Epithelial cell of esophagus (primary cell): Measurements from ENCODE around the gene HHAT.

Experiments
- DNase-seq: peaks from one replicate; pipeline ENCODE4 v3.0.0; 2010; ENCODE audit warnings: low read depth
- H3K4me3 ChIP-seq: 2 replicates; pipeline ENCODE4 v1.5.1; 2011; ENCODE audit warnings: mild to moderate bottlenecking, low read length, control low read depth
- TF ChIP-seq, protein P1 (sequence below): IDR thresholded peaks from 2 replicates; pipeline ENCODE4 v1.5.1; 2011; ENCODE audit warnings: low read depth, mild to moderate bottlenecking, low read length, control low read depth, inconsistent platforms; ENCODE audit not compliant: insufficient read depth; ENCODE audit errors: missing control alignments

The HHAT gene

GRCh38 chr1:210300923-210301614, 27.6 kb upstream of the HHAT start:
- no peak overlapping the region for H3K4me3 ChIP-seq
- DNase-seq = no peak
- TF ChIP-seq, protein P1, sequence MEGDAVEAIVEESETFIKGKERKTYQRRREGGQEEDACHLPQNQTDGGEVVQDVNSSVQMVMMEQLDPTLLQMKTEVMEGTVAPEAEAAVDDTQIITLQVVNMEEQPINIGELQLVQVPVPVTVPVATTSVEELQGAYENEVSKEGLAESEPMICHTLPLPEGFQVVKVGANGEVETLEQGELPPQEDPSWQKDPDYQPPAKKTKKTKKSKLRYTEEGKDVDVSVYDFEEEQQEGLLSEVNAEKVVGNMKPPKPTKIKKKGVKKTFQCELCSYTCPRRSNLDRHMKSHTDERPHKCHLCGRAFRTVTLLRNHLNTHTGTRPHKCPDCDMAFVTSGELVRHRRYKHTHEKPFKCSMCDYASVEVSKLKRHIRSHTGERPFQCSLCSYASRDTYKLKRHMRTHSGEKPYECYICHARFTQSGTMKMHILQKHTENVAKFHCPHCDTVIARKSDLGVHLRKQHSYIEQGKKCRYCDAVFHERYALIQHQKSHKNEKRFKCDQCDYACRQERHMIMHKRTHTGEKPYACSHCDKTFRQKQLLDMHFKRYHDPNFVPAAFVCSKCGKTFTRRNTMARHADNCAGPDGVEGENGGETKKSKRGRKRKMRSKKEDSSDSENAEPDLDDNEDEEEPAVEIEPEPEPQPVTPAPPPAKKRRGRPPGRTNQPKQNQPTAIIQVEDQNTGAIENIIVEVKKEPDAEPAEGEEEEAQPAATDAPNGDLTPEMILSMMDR = no peak

DNA sequence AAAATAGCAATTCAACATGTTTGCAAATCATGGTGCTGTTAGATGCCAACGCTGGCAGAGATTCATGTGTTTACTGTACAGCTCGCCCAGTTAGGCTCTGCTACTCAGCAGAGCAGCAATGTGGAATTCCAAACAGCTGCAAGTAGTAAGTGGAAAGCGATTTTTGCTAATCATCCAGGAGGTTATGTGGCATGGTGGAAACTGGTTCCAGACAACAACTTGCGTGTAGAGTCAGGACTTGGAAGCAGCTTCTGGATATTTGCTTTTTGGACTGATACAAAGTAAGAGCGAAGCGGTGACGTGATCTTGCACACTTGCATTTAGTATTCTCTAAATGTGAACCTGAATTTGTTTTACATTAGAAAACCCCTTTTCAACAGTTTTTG, 27.1 kb upstream of the HHAT start:
- DNase-seq = no peak
- no peak overlapping the region for H3K4me3 ChIP-seq
- TF ChIP-seq, protein P1 = no peak

GRCh38 chr1:210302501-210302900, 26.2 kb upstream of the HHAT start:
- no peak overlapping the region for H3K4me3 ChIP-seq
- no peak for DNase-seq
- TF ChIP-seq, protein P1 = no peak

GRCh38 chr1:210303391-210303790, 25.3 kb upstream of the HHAT start:
- DNase-seq = no peak
- H3K4me3 ChIP-seq = no peak overlapping the region
- TF ChIP-seq, protein P1 = no peak

DNA sequence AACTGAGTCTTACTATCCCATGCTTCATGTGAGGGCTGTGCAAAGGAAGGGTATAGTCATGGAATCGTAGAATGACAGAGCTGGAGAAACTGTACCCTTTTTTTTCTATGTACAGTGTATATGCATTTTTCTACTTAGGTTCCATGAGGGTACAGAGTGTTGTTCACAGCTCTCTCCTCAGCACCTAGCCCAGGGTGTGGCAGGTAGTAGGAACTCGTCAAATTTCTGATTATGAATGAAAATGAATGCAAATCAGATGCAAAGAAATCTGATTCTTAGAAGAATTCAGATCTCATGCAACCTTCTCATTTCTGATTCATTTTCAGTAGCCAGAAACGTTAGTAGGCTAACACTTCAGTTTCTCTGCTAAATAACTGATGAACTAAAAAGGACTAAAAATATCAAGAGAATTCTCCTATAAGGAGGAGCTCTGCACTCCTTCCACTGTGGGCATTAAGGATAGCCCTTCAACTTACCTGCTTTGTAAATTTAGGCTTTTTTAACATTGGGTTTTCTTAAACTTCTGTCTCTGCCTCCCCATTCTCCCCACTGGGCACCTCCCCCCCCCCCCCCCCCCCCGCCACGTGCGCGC, 18.0 kb upstream of the HHAT start:
- DNase-seq = no peak
- no peak overlapping the region for H3K4me3 ChIP-seq
- TF ChIP-seq, protein P1 = no peak

GRCh38 chr1:210311726-210312493, 16.8 kb upstream of the HHAT start:
- DNase-seq = no peak

More at GRCh38 chr1:210311726-210312493, 16.8 kb upstream of the HHAT start:
- H3K4me3 ChIP-seq = no peak overlapping the region
- TF ChIP-seq, protein P1 = no peak
